ENCODE data around the gene PPP1R14C.
"Not testable (repeated sequence)": the region's sequence is repeated elsewhere in the genome, so short reads cannot be mapped to it uniquely, and the experiment has no call there.

Gene PPP1R14C

GRCh38 chr6:150187433-150187832 lies 44.6 kb downstream of the PPP1R14C start:
- in situ Hi-C loops (cut with HindIII; ENCODE audit: low sequenced_read_pairs): not testable (repeated sequence)

- in situ Hi-C loops (cut with HindIII; ENCODE audit: low sequenced_read_pairs): no loop called here
Observed at GRCh38 chr6:150189122-150189521, 46.3 kb downstream of the PPP1R14C start.

GRCh38 chr6:150191809-150192208 lies 49.0 kb downstream of the PPP1R14C start:
- in situ Hi-C loops (cut with HindIII; ENCODE audit: low sequenced_read_pairs): no loop called here

GRCh38 chr6:150194195-150194594 lies 51.4 kb downstream of the PPP1R14C start:
- in situ Hi-C loops (cut with HindIII; ENCODE audit: low sequenced_read_pairs): no loop called here

- in situ Hi-C loops (cut with HindIII; ENCODE audit: low sequenced_read_pairs): no loop called here
Observed at GRCh38 chr6:150195996-150196417, 53.2 kb downstream of the PPP1R14C start.

- in situ Hi-C loops (cut with HindIII; ENCODE audit: low sequenced_read_pairs): no loop called here
Observed at GRCh38 chr6:150196942-150197745, 54.3 kb downstream of the PPP1R14C start.

- in situ Hi-C loops (cut with HindIII; ENCODE audit: low sequenced_read_pairs): no loop called here
Observed at GRCh38 chr6:150198532-150198931, 55.7 kb downstream of the PPP1R14C start.

- in situ Hi-C loops (cut with HindIII; ENCODE audit: low sequenced_read_pairs): no loop called here
Observed at GRCh38 chr6:150199241-150199640, 56.4 kb downstream of the PPP1R14C start.

GRCh38 chr6:150200428-150201100 lies 57.7 kb downstream of the PPP1R14C start:
- in situ Hi-C loops (cut with HindIII; ENCODE audit: low sequenced_read_pairs): no loop called here

GRCh38 chr6:150201285-150201684 lies 58.4 kb downstream of the PPP1R14C start:
- in situ Hi-C loops (cut with HindIII; ENCODE audit: low sequenced_read_pairs): no loop called here

GRCh38 chr6:150201772-150202329 lies 59.0 kb downstream of the PPP1R14C start:
- in situ Hi-C loops (cut with HindIII; ENCODE audit: low sequenced_read_pairs): no loop called here

GRCh38 chr6:150202404-150202803 lies 59.6 kb downstream of the PPP1R14C start:
- in situ Hi-C loops (cut with HindIII; ENCODE audit: low sequenced_read_pairs): no loop called here

- in situ Hi-C loops (cut with HindIII; ENCODE audit: low sequenced_read_pairs): no loop called here
Observed at GRCh38 chr6:150202934-150203333, 60.1 kb downstream of the PPP1R14C start.

GRCh38 chr6:150203378-150203777 lies 60.5 kb downstream of the PPP1R14C start:
- in situ Hi-C loops (cut with HindIII; ENCODE audit: low sequenced_read_pairs): no loop called here

GRCh38 chr6:150203871-150204545 lies 61.2 kb downstream of the PPP1R14C start:
- in situ Hi-C loops (cut with HindIII; ENCODE audit: low sequenced_read_pairs): no loop called here

- in situ Hi-C loops (cut with HindIII; ENCODE audit: low sequenced_read_pairs): no loop called here
Observed at GRCh38 chr6:150204705-150205472, 62.0 kb downstream of the PPP1R14C start.

GRCh38 chr6:150207931-150208570 lies 65.2 kb downstream of the PPP1R14C start:
- in situ Hi-C loops (cut with HindIII; ENCODE audit: low sequenced_read_pairs): no loop called here

GRCh38 chr6:150208611-150209352 lies 65.9 kb downstream of the PPP1R14C start:
- in situ Hi-C loops (cut with HindIII; ENCODE audit: low sequenced_read_pairs): no loop called here

- in situ Hi-C loops (cut with HindIII; ENCODE audit: low sequenced_read_pairs): no loop called here
Observed at GRCh38 chr6:150209415-150209814, 66.6 kb downstream of the PPP1R14C start.

Data from endothelial cell of hepatic sinusoid (primary cell).